GM19025 (cell line): ENCODE results near the gene KRTAP4-11.
"Not testable (repeated sequence)": the region's sequence is repeated elsewhere in the genome, so short reads cannot be mapped to it uniquely, and the experiment has no call there.

Experiments used
- ATAC-seq: cut with Tn5 transposase; IDR thresholded peaks from one replicate; pipeline ENCODE4 v1.9.1; 2021; ENCODE audit warnings: mild to moderate bottlenecking, low read depth, moderate library complexity; ENCODE audit not compliant: unreplicated experiment

Gene KRTAP4-11

GRCh38 chr17:41088760-41089352, 29.3 kb downstream of the KRTAP4-11 start:
- not testable (repeated sequence) for ATAC-seq

- ATAC-seq: not testable (repeated sequence)
These were observed 33.9 kb downstream of the KRTAP4-11 start, which contains the start of gene KRTAP4-7 for GRCh38 chr17:41084100-41084856. KRTAP4-7 (plus strand) TSS chr17:41084150; CDS start chr17:41084207, 57 bp downstream.

GRCh38 chr17:41083427-41083826, 34.7 kb downstream of the KRTAP4-11 start:
- ATAC-seq: not testable (repeated sequence)

DNA sequence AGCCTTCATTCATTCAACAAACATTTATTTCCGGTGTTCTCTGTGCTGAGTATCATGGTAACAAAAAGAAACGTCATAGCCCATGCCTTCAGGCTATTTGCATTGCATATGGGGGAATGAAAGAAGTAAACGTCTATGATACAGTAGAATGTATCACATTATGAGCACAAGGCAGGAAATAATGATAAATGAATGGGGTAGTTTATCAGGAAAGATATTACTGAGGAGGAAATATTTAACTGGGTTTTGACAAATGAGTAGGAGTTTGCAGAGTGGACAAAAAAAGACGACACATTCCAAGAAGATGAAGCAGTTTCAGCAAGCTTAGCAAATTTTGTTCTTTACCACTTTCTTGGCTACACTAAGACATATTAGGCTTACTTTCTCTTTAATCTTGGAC, 35.5 kb downstream of the KRTAP4-11 start:
- no peak for ATAC-seq

GRCh38 chr17:41076788-41077187, 41.4 kb downstream of the KRTAP4-11 start:
- ATAC-seq: no peak

- no peak for ATAC-seq
These were observed 44.5 kb downstream of the KRTAP4-11 start for GRCh38 chr17:41073676-41074075.

DNA sequence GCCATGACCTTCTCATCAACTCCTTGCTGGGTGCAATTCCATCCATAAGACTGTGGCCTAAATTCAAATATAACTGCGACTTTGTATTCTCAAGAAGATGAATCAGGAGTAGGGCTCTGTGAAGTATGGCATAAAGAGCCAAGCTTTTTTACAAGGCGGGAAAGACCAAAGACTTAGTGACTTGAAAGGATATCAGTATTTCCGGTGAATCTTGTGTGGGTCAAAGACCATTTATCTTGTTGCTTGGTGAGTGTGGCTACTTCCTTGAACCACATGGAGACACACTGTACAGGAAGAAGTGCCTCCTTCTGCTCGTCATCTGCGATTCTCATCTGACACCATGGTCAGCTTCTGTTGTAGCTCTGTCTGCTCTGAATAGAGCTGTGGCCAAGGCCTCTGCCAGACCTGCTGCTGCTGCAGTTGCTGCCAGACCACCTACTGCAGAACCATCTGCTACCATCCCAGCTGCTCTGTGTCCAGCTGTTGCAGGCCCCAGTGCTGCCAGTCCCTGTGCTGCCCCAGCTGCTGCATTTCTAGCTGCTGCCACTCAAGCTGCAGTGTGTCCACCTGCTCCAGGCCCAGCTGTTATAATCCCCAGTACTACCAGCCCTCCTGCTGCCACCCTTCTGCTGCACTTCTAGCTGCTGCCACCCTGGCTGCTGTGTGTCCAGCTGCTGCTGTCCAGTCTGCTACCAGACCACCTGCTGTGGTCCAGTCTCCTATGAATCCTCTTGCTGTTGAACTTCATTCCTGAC, 46.4 kb downstream of the KRTAP4-11 start:
- ATAC-seq: no peak

DNA sequence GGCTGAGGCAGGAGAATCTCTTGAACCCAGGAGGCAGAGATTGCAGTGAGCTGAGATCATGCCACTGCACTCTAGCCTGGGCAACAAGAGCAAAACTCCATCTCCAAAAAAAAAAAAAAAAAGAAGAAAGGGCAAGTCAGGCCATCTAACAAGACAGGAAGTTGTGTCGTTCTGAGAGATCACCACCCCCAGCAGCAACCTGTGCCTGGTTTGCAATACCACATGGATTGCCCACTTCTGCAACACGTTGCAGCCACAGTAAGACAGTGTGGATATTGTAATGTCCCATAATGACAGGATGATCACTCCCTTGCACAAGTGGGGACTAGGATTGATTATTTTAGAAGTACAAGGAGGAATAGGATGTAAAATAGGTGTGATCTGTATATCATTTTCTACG, 49.1 kb downstream of the KRTAP4-11 start:
- ATAC-seq: no peak

DNA sequence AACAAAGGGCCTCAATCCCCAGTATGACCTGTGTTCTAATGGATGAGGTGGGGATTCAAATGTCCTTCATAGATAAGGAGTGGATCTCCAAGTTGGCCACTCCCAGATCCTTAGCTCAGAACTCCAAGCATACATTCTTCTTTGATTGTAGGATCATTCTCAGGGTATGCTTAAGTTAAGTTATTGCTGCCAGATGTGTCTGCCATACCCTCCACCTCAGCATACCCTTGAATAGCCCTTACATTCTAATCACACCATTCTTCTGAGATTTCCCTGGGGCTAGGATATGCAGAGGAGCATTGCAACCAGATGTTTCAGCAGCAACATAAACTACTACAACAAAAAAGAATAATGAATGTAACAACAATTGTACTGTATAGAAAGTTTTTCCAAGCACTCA, 50.9 kb downstream of the KRTAP4-11 start:
- ATAC-seq: no peak
